Hepatocyte (in vitro differentiated cells): ENCODE data around the gene RANBP17. TPM values are rescaled to one million over a fixed set of nuclear protein-coding genes. Genes with fewer than 3 reads are reported as not detected.

ENCODE experiments used
- DNase-seq: peaks from one replicate; pipeline ENCODE4 v3.0.0-alpha.2; 2016; ENCODE audit warnings: low spot score
- H2AFZ ChIP-seq: fragments of 200-600 bp; sonication (generic); 2 replicates; pipeline ENCODE4 v1.6.0; 2016; ENCODE audit warnings: antibody characterized with exemption, mild to moderate bottlenecking
- H3K27ac ChIP-seq: fragments of 200-600 bp; sonication (generic); 2 replicates; pipeline ENCODE4 v1.5.1; 2016; ENCODE audit warnings: mild to moderate bottlenecking
- H3K27me3 ChIP-seq: fragments of 200-600 bp; sonication (generic); 2 replicates; pipeline ENCODE4 v1.6.1; 2016
- H3K36me3 ChIP-seq: fragments of 200-600 bp; sonication (generic); replicated peaks from 2 replicates; pipeline ENCODE4 v1.5.1; 2016; ENCODE audit warnings: low read depth; ENCODE audit not compliant: insufficient read depth
- H3K4me1 ChIP-seq: fragments of 200-600 bp; sonication (generic); 2 replicates; pipeline ENCODE4 v1.5.1; 2016; ENCODE audit warnings: mild to moderate bottlenecking, moderate library complexity; ENCODE audit not compliant: insufficient read depth
- H3K4me2 ChIP-seq: fragments of 200-600 bp; sonication (generic); 2 replicates; pipeline ENCODE4 v1.6.0; 2016
- H3K4me3 ChIP-seq: fragments of 200-600 bp; sonication (generic); 2 replicates; pipeline ENCODE4 v1.5.1; 2016; ENCODE audit warnings: mild to moderate bottlenecking
- H3K79me2 ChIP-seq: fragments of 200-600 bp; sonication (generic); 2 replicates; pipeline ENCODE4 v1.6.0; 2017; ENCODE audit warnings: mild to moderate bottlenecking
- H3K9me2 ChIP-seq: fragments of 200-600 bp; sonication (generic); replicated peaks from 2 replicates; pipeline ENCODE4 v1.6.0; 2017; ENCODE audit warnings: mild to moderate bottlenecking; ENCODE audit not compliant: insufficient read depth
- H3K9me3 ChIP-seq: fragments of 200-600 bp; sonication (generic); 2 replicates; pipeline ENCODE4 v1.5.1; 2016; ENCODE audit warnings: low read depth, mild to moderate bottlenecking
- H4K20me1 ChIP-seq: fragments of 200-600 bp; sonication (generic); 2 replicates; pipeline ENCODE4 v1.6.0; 2016; ENCODE audit warnings: mild to moderate bottlenecking; ENCODE audit not compliant: insufficient read depth, poor library complexity, severe bottlenecking
- CTCF ChIP-seq: fragments of 200-600 bp; sonication (generic); IDR thresholded peaks from 2 replicates; pipeline ENCODE4 v1.5.1; 2016; ENCODE audit warnings: antibody characterized with exemption, mild to moderate bottlenecking; ENCODE audit not compliant: poor library complexity
- EZH2 ChIP-seq: fragments of 200-600 bp; sonication (generic); IDR thresholded peaks from 2 replicates; pipeline ENCODE4 v1.6.1; 2016; ENCODE audit warnings: antibody characterized with exemption, mild to moderate bottlenecking, borderline replicate concordance
- EZH2phosphoT487 ChIP-seq: fragments of 200-600 bp; sonication (generic); IDR thresholded peaks from one replicate; pipeline ENCODE4 v1.6.1; 2018; ENCODE audit warnings: antibody characterized with exemption, mild to moderate bottlenecking, low read depth, moderate library complexity; ENCODE audit not compliant: unreplicated experiment, severe bottlenecking
- WGBS: methylation state at CpG from one replicate; pipeline ENCODE4 v1.1.6; 2016; ENCODE audit warnings: low lambda C conversion rate; ENCODE audit errors: missing lambda C conversion rate; 5-methylcytosine and 5-hydroxymethylcytosine counted together
- polyA plus RNA-seq: library from polyadenylated mRNA; unstranded; fragments of >200 nt; fragmentation: Nextera tagmentation; extraction: Ambion mirVana; gene quantifications from 2 replicates; pipeline ENCODE4 v1.2.1, GENCODE V29; 2016
- total RNA-seq: library from RNA; depleted of rRNA; stranded (reverse); fragments of >200 nt; gene quantifications from 2 replicates; pipeline ENCODE4 v1.2.3, GENCODE V29; 2014

The RANBP17 gene
- total and polyA plus RNA-seq, 2 experiments from 2014 or later: 11.7 to 17.1 TPM

GRCh38 chr5:171122372-171122771 is 260.6 kb downstream of the RANBP17 start:
- Histone ChIP-seq H3K4me3 (no peak overlapping the region), H3K4me2 (no peak overlapping the region), H3K27ac (no peak overlapping the region), H3K79me2 (no peaks in the 10 kb centered on the region), H4K20me1 (no peaks in the 10 kb centered on the region), H3K27me3 (no peaks in the 10 kb centered on the region), H3K9me3 (no peaks in the 10 kb centered on the region), H3K4me1 (no peaks in the 10 kb centered on the region), H3K36me3 (no peaks in the 10 kb centered on the region), H2AFZ (no peak overlapping the region), H3K9me2 (no peaks in the 10 kb centered on the region)
- DNase-seq: no peak
- WGBS: 79% methylated on average over 2 of the region's 2 CpGs
- TF ChIP-seq EZH2phosphoT487 (no peak), CTCF (no peak), EZH2 (no peak)

GRCh38 chr5:171123417-171123816 is 261.6 kb downstream of the RANBP17 start:
- no peak overlapping the region for H2AFZ ChIP-seq
- no peak overlapping the region for H3K27ac ChIP-seq
- TF ChIP-seq EZH2phosphoT487 (no peak), EZH2 (no peak), CTCF (no peak)
- H3K27me3 ChIP-seq: no peaks in the 10 kb centered on the region
- no peak overlapping the region for H3K4me3 ChIP-seq
- no peaks in the 10 kb centered on the region for H3K9me3 ChIP-seq
- no peaks in the 10 kb centered on the region for H3K79me2 ChIP-seq
- no peaks in the 10 kb centered on the region for H3K9me2 ChIP-seq
- H4K20me1 ChIP-seq: no peaks in the 10 kb centered on the region
- H3K4me2 ChIP-seq: no peak overlapping the region
- no peak for DNase-seq
- WGBS: 96% methylated on average over 4 of the region's 4 CpGs
- H3K4me1 ChIP-seq: no peaks in the 10 kb centered on the region
- no peaks in the 10 kb centered on the region for H3K36me3 ChIP-seq

GRCh38 chr5:171127314-171127713 is 265.5 kb downstream of the RANBP17 start:
- H3K4me1 ChIP-seq: no peaks in the 10 kb centered on the region
- no peaks in the 10 kb centered on the region for H4K20me1 ChIP-seq
- no peaks in the 10 kb centered on the region for H3K27me3 ChIP-seq
- no peak overlapping the region for H3K27ac ChIP-seq
- H3K9me2 ChIP-seq: no peaks in the 10 kb centered on the region
- no peaks in the 10 kb centered on the region for H3K9me3 ChIP-seq
- no peak overlapping the region for H3K4me3 ChIP-seq
- TF ChIP-seq EZH2 (no peak), CTCF (no peak), EZH2phosphoT487 (no peak)
- H3K4me2 ChIP-seq: no peak overlapping the region
- DNase-seq: no peak
- no peaks in the 10 kb centered on the region for H3K79me2 ChIP-seq
- 85% methylated on average over 2 of the region's 2 CpGs for WGBS
- no peak overlapping the region for H2AFZ ChIP-seq
- no peaks in the 10 kb centered on the region for H3K36me3 ChIP-seq

- 98% methylated on average over 4 of the region's 4 CpGs for WGBS
- H2AFZ ChIP-seq: no peak overlapping the region
- H3K36me3 ChIP-seq: no peaks in the 10 kb centered on the region
- DNase-seq: no peak
- no peaks in the 10 kb centered on the region for H4K20me1 ChIP-seq
- no peak for TF ChIP-seq CTCF
- no peak for TF ChIP-seq EZH2
- TF ChIP-seq EZH2phosphoT487: no peak
- H3K4me2 ChIP-seq: no peak overlapping the region
- H3K27ac ChIP-seq: no peak overlapping the region
- no peaks in the 10 kb centered on the region for H3K4me1 ChIP-seq
- no peak overlapping the region for H3K4me3 ChIP-seq
- no peaks in the 10 kb centered on the region for H3K9me3 ChIP-seq
- no peaks in the 10 kb centered on the region for H3K79me2 ChIP-seq
- no peaks in the 10 kb centered on the region for H3K27me3 ChIP-seq
- H3K9me2 ChIP-seq: no peaks in the 10 kb centered on the region
These were observed 266.3 kb downstream of the RANBP17 start for GRCh38 chr5:171128136-171128535.
